Measurements from ENCODE around the gene GHRL.

Gene GHRL

GRCh38 chr3:10292505-10293419, at the start of gene GHRL:
GHRL (minus strand) TSS chr3:10292947; CDS start chr3:10290180, 2,767 bp downstream.
- TF ChIP-seq CTCF (IDR thresholded peaks at IDR 0.05; ENCODE audit: unreplicated experiment in 3 of 3), result no peak
- no peak within 1 kb of the TSS for H3K4me3 Mint-ChIP-seq
- no peak within 1 kb of the TSS for H3K27ac Mint-ChIP-seq
- no peaks in the 10 kb centered on the region for H3K4me1 Mint-ChIP-seq
- peaks cover 30% of the 10 kb centered on the region for H3K36me3 Mint-ChIP-seq (ENCODE audit: low read depth)
- H3K9me3 Mint-ChIP-seq, result no peaks in the 10 kb centered on the region
- H3K27me3 Mint-ChIP-seq (ENCODE audit: low read depth), result no peaks in the 10 kb centered on the region

- no peak overlapping the region for H3K4me3 Mint-ChIP-seq
- H3K27ac Mint-ChIP-seq, result no peak overlapping the region
- no peaks in the 10 kb centered on the region for H3K36me3 Mint-ChIP-seq (ENCODE audit: low read depth)
- no peak for TF ChIP-seq CTCF (IDR thresholded peaks at IDR 0.05; ENCODE audit: unreplicated experiment in 3 of 3)
- H3K27me3 Mint-ChIP-seq (ENCODE audit: low read depth), result peaks cover 12% of the 10 kb centered on the region
- H3K4me1 Mint-ChIP-seq, result no peaks in the 10 kb centered on the region
- no peaks in the 10 kb centered on the region for H3K9me3 Mint-ChIP-seq
Observed at GRCh38 chr3:10341901-10342398, 49.2 kb upstream of the GHRL start.

- H3K27ac Mint-ChIP-seq, result no peak overlapping the region
- peaks cover 12% of the 10 kb centered on the region for H3K27me3 Mint-ChIP-seq (ENCODE audit: low read depth)
- H3K4me1 Mint-ChIP-seq, result no peaks in the 10 kb centered on the region
- H3K36me3 Mint-ChIP-seq (ENCODE audit: low read depth), result no peaks in the 10 kb centered on the region
- TF ChIP-seq CTCF (IDR thresholded peaks at IDR 0.05; ENCODE audit: unreplicated experiment in 3 of 3), result no peak
- no peaks in the 10 kb centered on the region for H3K9me3 Mint-ChIP-seq
- H3K4me3 Mint-ChIP-seq, result no peak overlapping the region
Observed at GRCh38 chr3:10340476-10340875, 47.7 kb upstream of the GHRL start.

- H3K27ac Mint-ChIP-seq, result no peak overlapping the region
- no peaks in the 10 kb centered on the region for H3K4me1 Mint-ChIP-seq
- H3K9me3 Mint-ChIP-seq, result no peaks in the 10 kb centered on the region
- no peaks in the 10 kb centered on the region for H3K36me3 Mint-ChIP-seq (ENCODE audit: low read depth)
- no peak overlapping the region for H3K4me3 Mint-ChIP-seq
- peaks cover 12% of the 10 kb centered on the region for H3K27me3 Mint-ChIP-seq (ENCODE audit: low read depth)
- no peak for TF ChIP-seq CTCF (IDR thresholded peaks at IDR 0.05; ENCODE audit: unreplicated experiment in 3 of 3)
Observed at GRCh38 chr3:10340046-10340445, 47.3 kb upstream of the GHRL start.

GRCh38 chr3:10339376-10339955, 46.7 kb upstream of the GHRL start:
- no peak for TF ChIP-seq CTCF (IDR thresholded peaks at IDR 0.05; ENCODE audit: unreplicated experiment in 3 of 3)
- H3K9me3 Mint-ChIP-seq, result no peaks in the 10 kb centered on the region
- H3K27ac Mint-ChIP-seq, result peak overlapping the region in 1 of 3 experiments; percentile 30
- H3K36me3 Mint-ChIP-seq (ENCODE audit: low read depth), result no peaks in the 10 kb centered on the region
- H3K27me3 Mint-ChIP-seq (ENCODE audit: low read depth), result peaks cover 12% of the 10 kb centered on the region
- no peaks in the 10 kb centered on the region for H3K4me1 Mint-ChIP-seq
- H3K4me3 Mint-ChIP-seq, result no peak overlapping the region

All from nephron (organoid).